Lung (tissue), 12 donors: Measurements from ENCODE around the gene RASGRF2. TPM values are rescaled to one million over a fixed set of nuclear protein-coding genes. Genes with fewer than 3 reads are reported as not detected.
A peak's percentile ranks its signal among the peaks of the same experiment; 100 is the strongest.

Source experiments
- ATAC-seq: fragments of 200-7000 bp; cut with Tn5 transposase; one replicate; pipeline ENCODE4 v1.9.1; 2020; ENCODE audit warnings: moderate number of reproducible peaks; ENCODE audit not compliant: insufficient read depth, low FRiP score
- DNase-seq, 3 donors: peaks; one replicate each; pipeline ENCODE4 v3.0.0-alpha.2; 2013 to 2017
- H3K27ac ChIP-seq, 2 donors: one replicate each; pipeline ENCODE4 v1.5.1; 2013; ENCODE audit warnings: mild to moderate bottlenecking in 2 of 2, moderate library complexity in 2 of 2, control low read depth in 1 of 2, inconsistent platforms in 1 of 2, low read depth in 1 of 2, low read length in 1 of 2
- H3K27me3 ChIP-seq, 3 donors: one replicate each; pipeline ENCODE4 v1.5.1; 2013; ENCODE audit warnings: low read length in 2 of 3; ENCODE audit not compliant: control insufficient read depth in 3 of 3, insufficient read depth in 3 of 3
- H3K36me3 ChIP-seq, 4 donors: one replicate each; pipeline ENCODE4 v1.5.1; 2013; ENCODE audit warnings: low read length in 4 of 4, mild to moderate bottlenecking in 1 of 4, moderate library complexity in 1 of 4; ENCODE audit not compliant: control insufficient read depth in 4 of 4, insufficient read depth in 4 of 4
- H3K4me1 ChIP-seq, 5 donors: one replicate each; pipeline ENCODE4 v1.5.1; 2013; ENCODE audit warnings: low read length in 5 of 5, mild to moderate bottlenecking in 2 of 5, moderate library complexity in 1 of 5; ENCODE audit not compliant: control insufficient read depth in 5 of 5, insufficient read depth in 5 of 5
- H3K4me3 ChIP-seq: one replicate; pipeline ENCODE4 v1.5.1; 2013; ENCODE audit warnings: mild to moderate bottlenecking, control low read depth, moderate library complexity
- H3K9ac ChIP-seq, 2 donors: one replicate each; pipeline ENCODE4 v1.5.1; 2013; ENCODE audit warnings: low read length in 2 of 2, control low read depth in 1 of 2; ENCODE audit not compliant: insufficient read depth in 1 of 2
- H3K9me3 ChIP-seq, 4 donors: one replicate each; pipeline ENCODE4 v1.5.1; 2013; ENCODE audit warnings: low read length in 3 of 4, mild to moderate bottlenecking in 1 of 4, moderate library complexity in 1 of 4; ENCODE audit not compliant: control insufficient read depth in 4 of 4, insufficient read depth in 3 of 4
- CTCF ChIP-seq: IDR thresholded peaks from 2 replicates; pipeline ENCODE4 v1.5.1; 2012; ENCODE audit warnings: mild to moderate bottlenecking; ENCODE audit errors: control extremely low read depth, extremely low read depth
- WGBS, 2 donors: extraction: QIAGEN DNeasy Blood & Tissue Kit; methylation state at CpG; one replicate each; pipeline ENCODE4 v1.1.7; 2013; 5-methylcytosine and 5-hydroxymethylcytosine counted together
- polyA plus RNA-seq, 2 donors: library from polyadenylated mRNA; stranded (reverse); fragments of 200-250 nt; gene quantifications; one replicate each; pipeline ENCODE4 v1.2.1, GENCODE V29; 2013
- total RNA-seq, 2 donors: library from RNA; depleted of rRNA in 1 of 2; stranded (reverse); fragments of >200 nt in 1 of 2; gene quantifications; one replicate each; pipeline ENCODE4 v1.2.1, GENCODE V29; 2014 to 2021
- donor health status: control.
- donor health status: control.
- donor health status: Bipolar disorder and iron deficiency.
- donor health status: healthy.
- donor health status: DM: yes; HTN: yes; CAD: no.

RASGRF2 gene
- total and polyA plus RNA-seq, 4 donors, result 1.0 to 12.0 (median 2.7) TPM

- TF ChIP-seq CTCF, result no peak
- Histone ChIP-seq H3K36me3 (no peaks in the 10 kb centered on the region), H3K27ac (no peak overlapping the region), H3K4me1 (peaks cover 0 to 17% (median 0%) of the 10 kb centered on the region in 5 donors), H3K9me3 (no peaks in the 10 kb centered on the region), H3K27me3 (no peaks in the 10 kb centered on the region), H3K9ac (no peak overlapping the region), H3K4me3 (no peak overlapping the region)
- WGBS, 2 donors, result 93 to 94% methylated on average over 9 of the region's 9 CpGs
- ATAC-seq (no peak), DNase-seq (no peak)
Measured at GRCh38 chr5:81191726-81192372, 231.7 kb downstream of the RASGRF2 start.

- ATAC-seq (no peak), DNase-seq (no peak)
- WGBS, 2 donors, result 75 to 80% methylated on average over 8 of the region's 8 CpGs
- H3K4me3 ChIP-seq, result no peak overlapping the region
- H3K4me1 ChIP-seq, result peaks cover 0 to 17% (median 0%) of the 10 kb centered on the region in 5 donors
- H3K27me3 ChIP-seq, result no peaks in the 10 kb centered on the region
- no peak overlapping the region for H3K9ac ChIP-seq
- TF ChIP-seq CTCF, result no peak
- no peaks in the 10 kb centered on the region for H3K9me3 ChIP-seq
- no peaks in the 10 kb centered on the region for H3K36me3 ChIP-seq
- no peak overlapping the region for H3K27ac ChIP-seq
Measured at GRCh38 chr5:81192373-81192750, 232.2 kb downstream of the RASGRF2 start.

GRCh38 chr5:81194633-81195334 is 234.6 kb downstream of the RASGRF2 start:
- H3K27me3 ChIP-seq, result no peaks in the 10 kb centered on the region
- no peak overlapping the region for H3K9ac ChIP-seq
- no peak overlapping the region for H3K4me3 ChIP-seq
- DNase-seq, result peak; percentile 89 to 92 (median 91)
- peaks cover 0 to 17% (median 0%) of the 10 kb centered on the region in 5 donors for H3K4me1 ChIP-seq
- H3K36me3 ChIP-seq, result no peaks in the 10 kb centered on the region
- ATAC-seq, result peak; percentile 92
- no peaks in the 10 kb centered on the region for H3K9me3 ChIP-seq
- H3K27ac ChIP-seq, result no peak overlapping the region
- peak; percentile 54 for TF ChIP-seq CTCF
- WGBS, 2 donors, result 25 to 28% methylated on average over 31 of the region's 31 CpGs
